T47D (cell line): ENCODE results near the gene FOXL2.
"Not testable (repeated sequence)": the region's sequence is repeated elsewhere in the genome, so short reads cannot be mapped to it uniquely, and the experiment has no call there.

Experiments
- DNase-seq, 2 experiments: peaks; one replicate each; pipeline versions ENCODE4 v3.0.0 to v3.0.0-alpha.2; 2011 to 2012; ENCODE audit warnings: low read depth in 1 of 2, low spot score in 1 of 2
- JUND ChIP-seq: IDR thresholded peaks from 2 replicates; pipeline ENCODE4 v1.6.1; 2012; ENCODE audit warnings: low read depth
- in situ Hi-C: cut with HindIII; loops from 2 replicates; pipeline ENCODE4 v1.10.0; 2016; ENCODE audit warnings: low sequenced_read_pairs, low pct_unique_long_range_greater_than_20kb

Gene FOXL2

DNA sequence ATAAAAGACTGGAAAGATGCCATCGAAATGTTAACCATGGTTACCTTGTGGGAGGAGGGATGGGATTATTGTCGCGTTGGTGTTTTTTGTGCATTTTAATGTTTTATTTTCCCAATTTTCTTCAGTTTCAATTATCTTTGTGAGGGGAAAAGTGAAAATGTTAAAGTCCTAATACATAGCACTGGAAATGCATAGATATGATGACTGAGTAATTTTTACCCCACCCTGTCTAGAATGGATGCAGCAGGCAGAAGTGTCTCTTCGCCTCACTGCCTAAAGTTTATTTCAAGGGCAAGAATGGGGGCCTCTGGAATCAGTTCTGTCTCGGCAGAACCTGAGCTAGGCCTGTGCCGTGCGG, 11.5 kb downstream of the FOXL2 start:
- no peak for DNase-seq
- in situ Hi-C loops: no loop called here

DNA sequence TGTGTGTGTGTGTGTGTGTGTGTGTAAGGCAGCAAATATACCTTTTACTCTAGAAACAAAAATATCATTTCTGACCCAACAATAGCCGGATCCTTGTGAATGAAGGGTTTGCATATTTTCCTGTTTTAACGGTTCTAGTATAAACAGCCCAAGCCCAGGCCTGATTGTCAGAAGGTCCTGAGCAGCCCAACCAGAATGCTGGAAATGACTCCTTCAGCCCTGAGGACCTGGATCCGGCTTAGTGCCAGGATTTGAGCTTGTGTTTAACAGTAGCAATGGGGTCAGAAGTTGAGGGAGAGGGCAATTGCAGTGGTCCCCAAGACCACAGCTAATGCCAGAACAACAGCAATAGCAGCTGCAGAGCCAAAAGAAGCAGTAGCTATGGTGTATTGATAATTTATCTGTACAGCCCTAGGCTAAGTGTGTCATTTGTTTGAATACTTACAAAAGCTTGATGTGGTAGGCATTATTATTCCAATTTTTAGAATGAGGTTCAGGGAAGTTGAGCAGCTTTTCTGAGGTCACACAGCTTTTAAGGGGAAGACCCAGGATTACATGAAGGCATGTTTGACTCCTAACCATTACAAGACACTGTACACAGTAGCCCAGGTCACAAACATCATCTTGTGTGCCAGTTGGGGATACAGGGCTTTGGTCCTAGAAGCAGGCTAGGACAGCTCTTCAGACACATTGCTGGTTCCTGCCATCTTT, 12.8 kb downstream of the FOXL2 start:
- DNase-seq: no peak
- in situ Hi-C loops: no loop called here
- TF ChIP-seq JUND: no peak

More for the DNA sequence above, 11.5 kb downstream of the FOXL2 start:
- no peak for TF ChIP-seq JUND

DNA sequence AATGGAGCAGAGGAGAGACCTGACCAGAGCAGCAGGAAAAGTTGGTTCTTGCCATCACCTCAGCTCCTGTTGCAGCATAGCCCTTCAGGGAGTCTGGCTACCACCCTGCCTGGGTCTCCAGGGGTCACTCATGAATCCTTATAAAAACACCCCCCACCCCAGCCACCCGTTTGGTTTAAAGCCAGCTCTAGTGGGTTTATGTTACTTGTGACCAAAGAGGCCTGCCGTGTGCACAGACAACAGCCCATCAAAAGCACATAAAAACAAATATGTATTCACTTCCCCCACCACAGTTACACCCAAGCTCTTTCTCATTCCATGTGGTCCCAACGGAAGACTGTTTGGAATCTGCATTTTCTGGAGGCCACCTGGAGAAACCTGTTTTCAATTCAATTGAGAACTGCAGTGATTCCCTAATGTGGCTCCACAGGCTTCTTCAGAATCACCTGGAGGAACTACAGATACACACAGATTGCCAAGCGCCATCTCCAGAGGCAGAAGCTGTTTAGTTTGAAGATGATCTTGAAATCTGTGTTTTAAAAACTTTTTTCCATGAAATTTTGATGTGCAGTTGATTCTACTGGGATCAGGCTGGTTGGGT, 13.8 kb downstream of the FOXL2 start:
- in situ Hi-C loops: no loop called here
- no peak for TF ChIP-seq JUND

DNA sequence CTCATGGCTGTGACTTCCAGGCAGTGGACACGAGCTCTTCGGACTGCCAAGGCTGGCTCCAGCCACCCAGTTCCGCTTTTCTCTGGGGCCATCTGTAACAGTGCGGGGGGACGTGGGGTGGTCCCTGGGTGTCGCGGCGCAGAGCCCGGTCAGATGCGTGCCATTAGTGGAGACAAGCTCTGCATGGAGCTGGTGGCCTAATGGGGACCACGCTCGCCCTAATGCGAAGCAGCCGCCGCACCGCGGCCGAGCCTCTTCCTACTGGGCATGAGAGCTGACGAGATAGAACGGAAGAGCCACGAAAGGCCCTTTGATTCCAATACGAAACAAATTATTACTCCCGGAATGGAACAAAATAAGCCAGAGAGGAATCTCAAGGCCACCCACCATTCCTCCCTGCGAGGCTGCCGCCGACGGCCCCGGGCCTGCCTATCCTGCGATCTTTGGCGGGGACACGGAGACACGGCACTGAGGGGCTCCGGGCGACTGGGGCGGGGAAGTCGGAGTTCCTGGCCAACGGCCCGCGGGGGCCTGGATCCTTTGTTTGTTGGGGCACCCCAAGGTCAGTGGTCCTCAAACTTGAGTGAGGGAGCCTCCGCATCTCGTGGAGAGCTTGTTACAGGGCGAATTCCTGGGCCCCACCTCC, 18.1 kb downstream of the FOXL2 start:
- in situ Hi-C loops: no loop called here
- no peak for TF ChIP-seq JUND
- DNase-seq: no peak

More for the DNA sequence above, 13.8 kb downstream of the FOXL2 start:
- peak in 1 of 2 experiments; percentile 35 for DNase-seq

DNA sequence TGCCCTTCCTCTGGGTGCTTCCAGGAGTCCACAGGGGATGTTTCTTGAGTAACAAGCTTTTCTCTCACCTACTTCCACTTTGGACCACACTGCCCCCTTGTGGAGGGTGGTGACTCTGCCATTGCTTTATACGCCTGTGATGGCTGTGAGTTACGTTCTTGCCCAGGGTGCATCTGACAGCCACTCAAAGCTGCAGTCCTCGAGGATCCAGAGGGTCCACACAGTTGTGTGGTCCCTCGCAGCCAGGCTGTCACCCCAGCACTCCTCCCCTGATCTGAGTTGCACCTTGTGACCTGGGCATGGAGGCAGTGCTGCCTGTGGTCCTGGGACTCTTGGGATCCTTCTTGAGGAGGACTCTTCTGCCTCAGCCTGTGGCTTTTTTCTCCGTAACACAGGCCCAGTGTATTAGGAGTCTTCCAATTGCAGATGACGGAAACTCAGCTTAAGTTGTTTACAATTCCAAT, 23.4 kb downstream of the FOXL2 start:
- peak in 1 of 2 experiments; percentile 95 for DNase-seq
- in situ Hi-C loops: no loop called here
- TF ChIP-seq JUND: no peak

DNA sequence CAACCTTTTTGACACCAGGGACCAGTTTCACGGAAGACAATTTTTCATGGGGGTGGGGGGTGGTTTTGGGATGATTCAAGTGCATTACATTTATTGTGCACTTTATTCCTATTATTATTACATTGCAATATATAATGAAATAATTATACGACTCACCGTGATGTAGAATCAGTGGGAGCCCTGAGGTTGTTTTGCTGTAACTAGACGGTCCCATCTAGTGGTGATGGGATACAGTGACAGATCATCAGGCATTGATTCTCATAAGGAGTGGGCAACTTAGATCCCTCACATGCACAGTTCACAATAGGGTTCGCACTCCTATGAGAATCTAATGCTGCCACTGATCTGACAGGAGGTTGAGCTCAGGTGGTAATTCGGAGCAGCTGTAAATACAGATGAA, 24.5 kb downstream of the FOXL2 start:
- peak in 1 of 2 experiments; percentile 43 for DNase-seq
- in situ Hi-C loops: not testable (repeated sequence)

DNA sequence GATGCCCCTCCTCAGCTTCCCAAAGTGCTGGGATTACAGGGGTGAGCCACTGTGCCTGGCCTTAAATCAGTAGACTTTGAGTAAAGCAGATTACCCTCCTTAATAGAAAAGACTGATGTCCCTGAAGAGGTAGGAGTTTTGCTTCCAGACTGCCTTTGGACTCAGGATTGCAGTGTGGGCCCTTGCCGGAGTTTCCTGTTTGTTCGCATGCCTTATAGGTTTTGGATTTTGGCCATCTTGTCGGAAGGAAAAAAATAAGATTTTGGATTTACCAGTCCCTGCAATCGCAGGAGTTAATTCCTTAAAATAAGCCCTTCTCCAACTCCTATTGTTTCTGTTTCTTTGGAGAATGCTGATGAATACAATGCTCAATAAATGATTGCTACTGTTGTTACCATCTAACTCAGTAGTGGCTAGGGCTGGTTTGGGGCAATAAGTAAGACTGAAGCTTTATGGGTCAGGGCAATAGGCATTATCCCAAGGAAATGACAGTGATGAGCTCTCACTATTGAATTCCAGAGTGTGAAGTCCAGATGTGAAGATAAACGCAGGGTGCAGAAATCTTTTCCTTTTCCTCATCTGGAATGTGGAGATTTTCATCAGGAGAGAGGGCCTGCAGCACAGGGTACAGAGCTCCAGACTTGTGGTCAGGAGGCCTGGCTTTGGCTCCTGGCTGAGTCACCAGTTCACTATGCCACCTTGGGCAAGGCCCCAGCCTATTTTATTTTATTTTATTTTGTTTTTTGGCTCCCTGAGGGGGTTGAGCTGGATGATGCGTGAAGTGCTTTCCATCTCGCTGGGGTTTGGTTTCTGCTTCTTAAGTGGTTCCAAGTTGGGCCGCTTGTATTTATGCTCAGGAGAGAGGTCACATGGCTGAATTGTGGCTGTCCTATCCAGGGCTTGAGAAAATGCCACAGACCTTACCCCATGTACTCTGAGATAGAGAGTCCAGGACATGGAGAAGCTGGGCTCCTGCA, 25.3 kb downstream of the FOXL2 start:
- TF ChIP-seq JUND: peak; percentile 57; the same call in 1 of the 2 replicates
- DNase-seq: peak in 1 of 2 experiments; percentile 77
- in situ Hi-C loops: no loop called here

DNA sequence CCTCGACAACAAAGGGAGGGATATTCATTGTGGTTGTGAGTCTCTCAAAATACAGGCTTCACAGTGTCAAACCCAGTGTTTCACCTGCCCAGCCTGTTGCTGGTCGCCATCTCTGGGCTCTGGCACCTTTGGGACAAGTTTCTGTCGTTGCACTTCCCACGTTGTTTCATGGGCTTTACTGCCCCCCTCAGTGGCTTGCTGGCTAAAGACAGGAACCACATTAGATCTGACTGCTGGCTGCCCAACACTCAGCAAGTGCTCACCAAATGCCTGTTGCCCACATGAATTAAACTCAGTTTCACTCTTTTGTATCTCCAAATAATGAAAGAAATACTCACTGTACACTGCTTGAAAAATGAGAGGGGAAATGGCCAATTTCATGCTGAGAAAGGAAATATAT, 27.6 kb downstream of the FOXL2 start:
- in situ Hi-C loops: no loop called here
- no peak for TF ChIP-seq JUND
- DNase-seq: no peak

DNA sequence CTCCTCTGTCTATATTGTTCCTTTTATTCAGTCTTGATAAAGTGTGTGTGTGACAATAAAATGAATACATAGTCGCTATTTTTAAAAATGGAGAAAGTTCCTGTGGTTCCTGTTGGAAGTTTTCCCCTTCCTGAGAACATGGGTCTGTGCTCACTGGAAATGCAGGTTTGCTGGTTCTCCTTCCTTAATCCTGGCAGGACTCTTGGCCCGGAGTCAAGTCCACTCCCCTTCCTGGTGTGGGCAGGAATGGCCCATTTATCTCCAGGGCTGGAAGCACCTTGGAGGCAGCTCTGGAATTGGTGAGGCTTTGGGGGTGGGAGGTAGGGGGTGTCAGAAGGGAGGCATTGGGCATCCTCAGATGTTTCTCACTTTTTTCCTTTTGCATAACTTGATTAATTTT, 30.1 kb downstream of the FOXL2 start:
- TF ChIP-seq JUND: no peak
- in situ Hi-C loops: no loop called here
- DNase-seq: peak; percentile 73 to 94

DNA sequence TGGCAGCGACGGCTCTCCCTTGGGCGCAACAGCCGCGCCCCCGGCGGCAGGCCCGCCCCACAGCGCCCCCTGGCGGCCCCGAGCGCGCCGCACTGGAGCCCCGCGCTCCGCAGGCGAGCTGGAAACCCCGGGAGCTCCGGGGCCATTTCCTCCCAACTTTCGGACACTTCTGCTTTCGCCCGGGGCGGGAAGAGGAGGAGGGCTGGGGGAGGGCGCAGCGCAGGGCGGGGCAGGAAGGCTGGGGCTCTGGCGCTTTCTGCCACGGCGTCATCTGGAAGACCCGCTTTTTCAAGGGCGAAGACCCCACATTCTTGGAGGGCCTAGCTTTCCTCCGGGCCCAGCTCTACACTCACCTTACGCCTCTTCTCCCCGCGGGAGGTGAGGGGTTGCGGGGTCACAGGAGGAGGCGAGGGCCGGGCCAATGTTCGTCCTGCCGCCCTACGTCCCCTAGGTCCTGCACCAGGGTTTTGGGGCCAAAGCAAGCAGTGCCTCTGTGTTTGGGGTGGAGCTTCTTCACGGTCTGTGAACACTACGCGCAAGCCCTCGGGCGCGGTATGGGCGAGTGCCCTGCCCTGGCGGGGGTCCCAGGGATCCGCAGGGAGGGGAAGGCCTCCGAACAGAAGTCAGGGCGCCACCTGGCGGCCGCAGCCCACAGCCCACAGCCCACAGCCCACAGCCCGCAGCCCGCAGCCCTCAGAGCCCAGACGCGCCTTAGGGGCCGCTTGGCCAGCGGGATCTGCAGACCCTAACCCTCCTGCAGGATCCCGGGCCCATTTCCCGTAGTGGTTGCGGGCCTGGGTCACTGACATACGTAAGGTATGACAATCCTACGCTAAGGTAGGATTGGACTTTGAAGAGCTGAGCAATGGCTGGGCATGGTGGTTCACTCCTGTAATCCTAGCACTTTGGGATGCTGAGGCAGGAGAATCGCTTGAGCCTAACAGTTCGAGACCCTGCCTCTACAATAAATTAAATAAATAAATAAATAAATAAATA, 31.1 kb downstream of the FOXL2 start:
- peak; percentile 91 to 96 for DNase-seq
- in situ Hi-C loops: no loop called here
- no peak for TF ChIP-seq JUND

DNA sequence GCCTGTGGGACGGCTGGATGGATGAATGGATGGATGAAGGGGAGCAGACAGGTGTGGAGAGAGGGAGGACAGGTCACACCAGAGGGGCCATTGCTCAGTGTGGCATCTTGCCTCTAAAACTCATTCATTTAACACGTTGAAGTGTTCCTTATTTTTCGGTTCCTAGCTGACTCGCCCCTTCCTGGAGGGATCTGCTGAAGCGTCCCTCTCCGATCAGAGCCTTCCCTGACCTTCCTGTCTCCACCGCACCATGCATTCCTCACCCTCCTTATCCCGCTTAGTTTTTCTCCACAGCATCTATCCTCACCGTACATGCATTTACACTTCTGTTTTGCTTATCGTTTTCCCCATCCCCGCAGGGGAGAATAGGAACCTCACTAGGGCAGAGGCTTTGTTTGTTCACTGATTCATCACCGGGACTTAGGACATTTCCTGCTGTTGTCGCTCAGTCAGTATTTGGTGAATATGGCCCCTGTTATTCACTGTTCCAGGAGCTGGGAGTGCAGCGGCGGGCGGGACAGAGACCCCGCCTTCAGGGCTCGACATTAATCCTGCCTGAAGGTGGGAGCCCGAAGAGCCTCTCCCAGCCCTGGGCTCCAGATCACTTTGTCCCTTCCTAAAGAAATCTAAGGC, 32.0 kb downstream of the FOXL2 start:
- no peak for TF ChIP-seq JUND
- peak in 1 of 2 experiments; percentile 72 for DNase-seq
- in situ Hi-C loops: no loop called here
